HepG2 (cell line): ENCODE measurements around the gene MRFAP1. TPM values are rescaled to one million over a fixed set of nuclear protein-coding genes. Genes with fewer than 3 reads are reported as not detected.

Experiments used
- ARNT2 ChIP-seq: sonication (generic); formaldehyde crosslinking; IDR thresholded peaks from 2 replicates; pipeline ENCODE4 v1.8.0; 2022; ENCODE audit warnings: mild to moderate bottlenecking, low read depth, missing genetic modification reagents, moderate library complexity
- ATF1 ChIP-seq: IDR thresholded peaks from 2 replicates; pipeline ENCODE4 v1.6.1; 2016; ENCODE audit warnings: mild to moderate bottlenecking, control low read depth
- CREM ChIP-seq, 2 experiments: sonication (generic) in 1 of 2; formaldehyde crosslinking in 1 of 2; IDR thresholded peaks; 2 replicates each; pipeline versions ENCODE4 v1.4.0 to v1.6.1; 2016 to 2020; ENCODE audit warnings: antibody characterized with exemption in 1 of 2, mild to moderate bottlenecking in 1 of 2, missing genetic modification reagents in 1 of 2
- ELK4 ChIP-seq: sonication (generic); formaldehyde crosslinking; IDR thresholded peaks from 2 replicates; pipeline ENCODE4 v1.9.0; 2021; ENCODE audit warnings: missing genetic modification reagents, borderline replicate concordance
- FOXC1 ChIP-seq: sonication (generic); formaldehyde crosslinking; IDR thresholded peaks from 2 replicates; pipeline ENCODE4 v1.8.0; 2022; ENCODE audit warnings: mild to moderate bottlenecking, missing genetic modification reagents, borderline replicate concordance
- HDAC1 ChIP-seq: sonication (generic); formaldehyde crosslinking; IDR thresholded peaks from 2 replicates; pipeline ENCODE4 v1.5.1; 2020; ENCODE audit warnings: mild to moderate bottlenecking, missing genetic modification reagents
- MAFG ChIP-seq: sonication (generic); formaldehyde crosslinking; IDR thresholded peaks from 2 replicates; pipeline ENCODE4 v1.5.1; 2020; ENCODE audit warnings: mild to moderate bottlenecking, missing genetic modification reagents
- RCOR2 ChIP-seq: IDR thresholded peaks from 2 replicates; pipeline ENCODE4 v1.6.1; 2016; ENCODE audit warnings: missing biosample characterization, missing genetic modification reagents
- RFX5 ChIP-seq: IDR thresholded peaks from 2 replicates; pipeline ENCODE4 v1.6.1; 2011; ENCODE audit warnings: low read depth, low read length, improper control_type of control experiment
- RORA ChIP-seq: sonication (generic); formaldehyde crosslinking; IDR thresholded peaks from 2 replicates; pipeline ENCODE4 v1.5.0; 2020; ENCODE audit warnings: mild to moderate bottlenecking, missing genetic modification reagents, moderate library complexity
- SMAD3 ChIP-seq: sonication (generic); formaldehyde crosslinking; IDR thresholded peaks from 2 replicates; pipeline ENCODE4 v1.4.0; 2020; ENCODE audit warnings: missing genetic modification reagents
- THRA ChIP-seq: sonication (generic); formaldehyde crosslinking; IDR thresholded peaks from 2 replicates; pipeline ENCODE4 v1.4.0; 2020; ENCODE audit warnings: missing genetic modification reagents, borderline replicate concordance
- TMF1 ChIP-seq: sonication (generic); formaldehyde crosslinking; IDR thresholded peaks from 2 replicates; pipeline ENCODE4 v1.8.1; 2022; ENCODE audit warnings: low read depth, missing genetic modification reagents
- ZNF143 ChIP-seq: sonication (generic); formaldehyde crosslinking; IDR thresholded peaks from 2 replicates; pipeline ENCODE4 v1.4.0; 2020; ENCODE audit warnings: missing genetic modification reagents
- ZNF180 ChIP-seq: sonication (generic); formaldehyde crosslinking; IDR thresholded peaks from 2 replicates; pipeline ENCODE4 v1.4.0; 2020; ENCODE audit warnings: low read depth, missing genetic modification reagents, borderline replicate concordance
- ZNF253 ChIP-seq: sonication (generic); formaldehyde crosslinking; IDR thresholded peaks from 2 replicates; pipeline ENCODE4 v1.8.0; 2022; ENCODE audit warnings: mild to moderate bottlenecking, missing genetic modification reagents, borderline replicate concordance
- ZNF282 ChIP-seq: fragments of 450-650 bp; IDR thresholded peaks from 2 replicates; pipeline ENCODE4 v1.6.1; 2018; ENCODE audit not compliant: partially characterized antibody
- ZNF329 ChIP-seq: sonication (generic); formaldehyde crosslinking; IDR thresholded peaks from 2 replicates; pipeline ENCODE4 v1.9.0; 2021; ENCODE audit warnings: low read depth, mild to moderate bottlenecking, missing genetic modification reagents
- ZNF501 ChIP-seq: sonication (generic); formaldehyde crosslinking; IDR thresholded peaks from 2 replicates; pipeline ENCODE4 v1.5.1; 2020; ENCODE audit warnings: mild to moderate bottlenecking, moderate library complexity, missing genetic modification reagents
- ZNF7 ChIP-seq: IDR thresholded peaks from 2 replicates; pipeline ENCODE4 v1.6.1; 2016; ENCODE audit warnings: missing biosample characterization, missing genetic modification reagents
- ZNF710 ChIP-seq: sonication (generic); formaldehyde crosslinking; IDR thresholded peaks from 2 replicates; pipeline ENCODE4 v1.5.0; 2020; ENCODE audit warnings: mild to moderate bottlenecking, missing genetic modification reagents, borderline replicate concordance
- ZNF773 ChIP-seq: sonication (generic); formaldehyde crosslinking; IDR thresholded peaks from 2 replicates; pipeline ENCODE4 v1.4.0; 2020; ENCODE audit warnings: missing genetic modification reagents, borderline replicate concordance
- ZNF83 ChIP-seq: sonication (generic); formaldehyde crosslinking; IDR thresholded peaks from 2 replicates; pipeline ENCODE4 v1.4.0; 2020; ENCODE audit warnings: missing genetic modification reagents, mild to moderate bottlenecking, borderline replicate concordance
- ZSCAN20 ChIP-seq: sonication (generic); formaldehyde crosslinking; IDR thresholded peaks from 2 replicates; pipeline ENCODE4 v1.4.0; 2020; ENCODE audit warnings: missing genetic modification reagents, mild to moderate bottlenecking, borderline replicate concordance
- polyA plus RNA-seq, 8 experiments: library from polyadenylated mRNA; depleted of rRNA in 3 of 8; stranded (reverse) in 7 of 8; unstranded in 1 of 8; fragments of >200 nt; fragmentation: Illumina TruSeq in 4 of 8; extraction: Trizol in 4 of 8; gene quantifications; 2 replicates each; pipeline versions ENCODE4 v1.2.1 to v1.2.3, GENCODE V29; 2011 to 2016; ENCODE audit warnings: low read depth in 4 of 8, missing spikeins in 1 of 8, mixed read lengths in 1 of 8; ENCODE audit not compliant: insufficient read depth in 1 of 8
- total RNA-seq, 5 experiments: library from RNA; depleted of rRNA; stranded (reverse); fragments of >200 nt; fragmentation: Illumina TruSeq; extraction: Trizol; gene quantifications; 2 replicates each; pipeline ENCODE4 v1.2.3, GENCODE V29; 2016; ENCODE audit warnings: low read depth in 1 of 5

The MRFAP1 gene
- total and polyA plus RNA-seq, 2 of the 13 experiments (the other 11 are each of a cell fraction or from before 2014, with no cell fraction given): 112 to 158 TPM

GRCh38 chr4:6688879-6689505, 48.5 kb downstream of the MRFAP1 start (continued):
- TF ChIP-seq ELK4 (CRISPR knock-in tag): no peak
- TF ChIP-seq ARNT2: 0 out of 2 replicates have a peak, but pooled peaks have one; percentile 8
- TF ChIP-seq ZNF773 (CRISPR knock-in tag): no peak
- TF ChIP-seq ZNF143 (CRISPR knock-in tag): no peak
- no peak for TF ChIP-seq ZNF282
- no peak for TF ChIP-seq ZNF7 (CRISPR knock-in tag)
- TF ChIP-seq TMF1 (CRISPR knock-in tag): no peak
- no peak for TF ChIP-seq FOXC1 (CRISPR knock-in tag)
- 0 out of 2 replicates have a peak, but pooled peaks have one; percentile 8 for TF ChIP-seq THRA
- TF ChIP-seq ZNF710: 0 out of 2 replicates have a peak, but pooled peaks have one; percentile 23
- TF ChIP-seq SMAD3 (CRISPR knock-in tag): no peak
- TF ChIP-seq ZNF253 (CRISPR knock-in tag): no peak
- TF ChIP-seq ZNF180 (CRISPR knock-in tag): no peak
- TF ChIP-seq RFX5: peak; percentile 77
- TF ChIP-seq ATF1 (CRISPR knock-in tag): no peak
- TF ChIP-seq RORA (CRISPR knock-in tag): no peak
- no peak for TF ChIP-seq ZNF83 (CRISPR knock-in tag)
- TF ChIP-seq CREM (IDR thresholded peaks at IDR 0.05): peak; percentile 30; the same call in 1 of the 2 replicates
- TF ChIP-seq CREM (CRISPR knock-in tag; IDR thresholded peaks at IDR 0.05): no peak
- no peak for TF ChIP-seq MAFG (CRISPR knock-in tag)
- TF ChIP-seq ZSCAN20 (CRISPR knock-in tag): no peak
- TF ChIP-seq HDAC1 (CRISPR knock-in tag): no peak
- no peak for TF ChIP-seq RCOR2 (CRISPR knock-in tag)
- no peak for TF ChIP-seq ZNF329 (CRISPR knock-in tag)
- peak; percentile 19; the same call in 1 of the 2 replicates for TF ChIP-seq ZNF501
